SK-N-SH treated with all-trans-retinoic acid at 6 μM for 48 hours (cell line): ENCODE data around the gene ZW10.

Experiments used
- ISL1 ChIP-seq: fragments of 250-450 bp; sonication (Bioruptor Pico); IDR thresholded peaks from 2 replicates; pipeline ENCODE4 v2.1.2; 2022; ENCODE audit warnings: mild to moderate bottlenecking, moderate library complexity
- SNAI2 ChIP-seq: fragments of 250-450 bp; sonication (Bioruptor Pico); IDR thresholded peaks from 2 replicates; pipeline ENCODE4 v1.5.0; 2020; ENCODE audit warnings: mild to moderate bottlenecking, moderate library complexity
- ZC3H10 ChIP-seq: fragments of 250-450 bp; sonication (Bioruptor Pico); IDR thresholded peaks from 2 replicates; pipeline ENCODE4 v1.5.1; 2021; ENCODE audit warnings: mild to moderate bottlenecking, moderate library complexity
- ZFP3 ChIP-seq: fragments of 250-450 bp; sonication (Bioruptor Pico); IDR thresholded peaks from 2 replicates; pipeline ENCODE4 v1.5.0; 2020; ENCODE audit warnings: mild to moderate bottlenecking, moderate library complexity
- ZFP30 ChIP-seq: fragments of 450-650 bp; formaldehyde crosslinking; IDR thresholded peaks from 2 replicates; pipeline ENCODE4 v1.5.0; 2022; ENCODE audit warnings: mild to moderate bottlenecking, moderate library complexity
- ZNF565 ChIP-seq: fragments of 450-650 bp; formaldehyde crosslinking; conservative IDR thresholded peaks from 2 replicates; pipeline ENCODE4 v1.5.0; 2020; ENCODE audit warnings: low read depth, mild to moderate bottlenecking, moderate library complexity

The ZW10 gene

DNA sequence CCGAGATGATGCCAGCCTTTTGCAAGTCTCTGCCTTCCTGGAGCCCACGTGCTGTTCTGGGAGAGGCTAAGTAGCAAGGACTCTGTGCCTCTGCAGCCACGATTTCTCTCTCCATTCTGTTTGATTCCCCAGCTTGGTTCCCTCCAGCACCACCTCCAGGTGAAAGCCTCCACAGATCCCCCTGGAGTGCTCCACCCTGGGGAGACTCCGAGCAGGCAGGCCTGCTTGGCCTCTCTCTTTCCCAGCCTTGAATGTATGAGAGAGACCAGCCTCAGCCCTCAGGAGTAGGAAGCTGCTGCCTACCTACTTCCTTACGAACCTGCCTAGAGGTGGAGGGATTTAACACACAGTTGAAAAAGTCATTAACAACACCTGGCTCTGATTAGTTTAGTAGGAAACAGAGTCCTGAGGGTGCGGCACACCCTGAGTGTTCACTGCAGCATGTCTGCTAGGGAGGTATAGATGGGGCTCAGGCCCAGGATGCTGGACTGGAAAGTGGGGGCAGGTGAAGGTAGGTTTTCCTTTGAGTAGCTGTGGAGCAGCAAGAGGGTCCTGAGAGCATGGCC lies 89.9 kb downstream of the ZW10 start (continued):
- TF ChIP-seq ZFP30 (CRISPR knock-in tag) = no peak
- TF ChIP-seq SNAI2 (CRISPR knock-in tag) = no peak
- no peak for TF ChIP-seq ISL1 (CRISPR knock-in tag)
- TF ChIP-seq ZFP3 = no peak
- no peak for TF ChIP-seq ZNF565 (CRISPR knock-in tag)
- no peak for TF ChIP-seq ZC3H10 (CRISPR knock-in tag)
